Measurements from ENCODE around the gene TBL3. TPM values are rescaled to one million over a fixed set of nuclear protein-coding genes. Genes with fewer than 3 reads are reported as not detected.
"Not testable (repeated sequence)": the region's sequence is repeated elsewhere in the genome, so short reads cannot be mapped to it uniquely, and the experiment has no call there.

TBL3 gene
- total RNA-seq, 1 experiment from 2014 or later, result 32.0 TPM

- DNase-seq (ENCODE audit: extremely low read depth, low read depth), result peak; percentile 99
These were observed 28.8 kb upstream of the TBL3 start, which contains the start of gene MSRB1 for GRCh38 chr16:1942810-1943726. MSRB1 (minus strand) TSS chr16:1943199; CDS start chr16:1943156, 43 bp downstream.

DNA sequence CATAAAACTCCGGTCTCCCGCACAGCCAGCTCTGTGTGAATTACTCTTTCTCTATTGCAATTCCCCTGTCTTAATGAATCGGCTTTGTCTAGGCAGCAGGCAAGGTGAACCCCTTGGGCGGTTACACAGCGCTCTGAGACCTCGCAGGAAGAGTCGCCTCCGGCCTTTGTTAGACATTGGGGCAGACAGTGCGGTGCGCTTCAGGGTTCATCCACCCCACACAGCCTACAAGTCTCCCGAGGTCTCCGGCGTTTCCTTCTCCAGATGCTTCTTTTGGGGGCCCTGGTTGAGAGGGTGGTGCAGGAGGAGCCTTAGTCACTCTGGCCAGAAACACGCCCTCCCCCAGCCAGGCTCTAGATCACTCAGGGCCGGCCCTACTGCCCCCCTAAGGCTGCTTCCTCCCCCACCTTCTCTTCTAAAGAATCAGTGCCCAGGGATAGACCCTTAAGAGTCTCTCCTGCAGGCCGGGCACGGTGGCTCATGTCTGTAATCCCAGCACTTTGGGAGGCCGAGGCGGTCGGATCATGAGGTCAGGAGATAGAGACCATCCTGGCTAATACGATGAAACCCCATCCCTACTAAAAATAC, 27.1 kb upstream of the TBL3 start:
- no peak for DNase-seq (ENCODE audit: extremely low read depth, low read depth)

DNA sequence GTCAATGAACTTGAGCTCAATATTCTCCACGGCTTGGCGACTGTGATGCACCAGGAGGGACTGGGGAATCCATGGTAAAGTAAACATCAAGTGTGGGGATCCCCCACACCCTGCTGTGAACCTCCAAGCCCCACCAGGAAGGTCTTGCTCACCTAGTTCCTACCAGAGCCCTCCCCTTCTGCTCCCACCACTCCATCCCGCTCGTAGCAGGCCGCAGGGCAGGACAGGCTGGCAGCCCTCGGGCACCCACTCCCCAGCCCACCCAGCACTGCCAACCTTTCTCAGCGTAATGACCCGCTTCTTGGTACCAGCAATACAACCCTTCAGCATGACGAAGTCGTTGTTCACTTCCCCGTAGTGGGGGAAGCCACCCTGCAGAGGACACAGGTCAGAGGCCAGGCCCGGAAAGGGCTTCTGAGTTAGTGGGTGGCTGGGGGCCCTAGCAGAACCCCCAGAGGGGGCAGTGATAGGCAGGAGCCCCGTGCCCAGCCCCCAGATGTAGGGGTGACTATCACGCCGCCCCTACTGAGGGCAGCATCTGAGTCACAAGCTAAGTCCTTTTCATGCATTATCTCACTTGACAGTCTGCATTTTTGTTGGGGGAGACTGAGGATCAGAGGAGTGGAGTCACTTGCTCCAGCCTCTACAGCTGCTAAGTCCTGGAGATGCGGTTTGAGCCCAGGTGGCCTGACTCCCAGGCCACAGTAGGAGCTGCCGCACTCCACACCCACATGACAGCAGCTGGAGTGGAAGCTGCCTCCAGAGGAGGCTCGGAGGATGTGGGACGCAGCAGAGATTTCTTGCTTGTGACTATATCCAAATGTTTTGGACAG, 26.1 kb upstream of the TBL3 start:
- DNase-seq (ENCODE audit: extremely low read depth, low read depth), result no peak

DNA sequence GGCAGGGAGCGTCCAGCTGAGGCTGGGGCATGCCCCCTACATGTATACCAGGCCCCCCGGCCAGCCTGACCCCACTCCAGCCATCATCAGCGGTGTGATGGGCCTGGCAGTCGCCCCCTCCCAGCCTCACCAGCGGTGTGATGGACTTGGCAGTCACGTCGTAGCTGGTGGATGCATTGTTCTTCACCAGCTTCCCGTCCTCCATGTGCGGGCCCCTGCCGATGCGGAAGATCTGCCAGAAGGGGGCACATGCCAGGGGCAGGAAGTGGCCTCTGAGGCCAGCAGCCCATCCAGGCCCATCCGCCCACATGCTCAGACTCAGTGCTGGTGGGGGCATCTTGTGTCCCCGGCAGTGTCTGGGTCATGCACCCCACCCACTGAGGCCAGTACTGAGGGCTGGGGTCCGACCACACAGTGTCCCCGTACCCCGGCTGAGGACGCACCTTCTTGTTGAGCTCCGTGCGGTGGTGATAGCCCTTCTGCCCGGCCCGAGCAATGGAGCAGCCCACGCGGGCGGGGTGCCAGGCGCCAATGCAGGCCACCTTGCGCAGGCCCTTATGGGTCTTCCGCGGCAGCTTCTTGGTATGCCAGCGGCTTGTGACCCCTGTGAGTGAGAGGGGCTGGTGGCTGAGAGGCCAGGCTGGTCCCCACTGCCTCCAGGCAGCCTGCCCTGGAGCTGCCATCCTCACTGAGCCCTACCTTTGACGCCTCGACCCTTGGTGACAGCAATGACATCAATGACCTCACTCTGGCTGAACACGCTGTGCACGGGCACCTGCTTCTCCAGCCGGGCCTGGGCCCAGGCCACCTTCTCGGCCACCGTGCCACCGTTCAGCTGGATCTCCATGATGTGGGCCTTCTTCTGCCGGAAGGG, 25.1 kb upstream of the TBL3 start:
- DNase-seq (ENCODE audit: extremely low read depth, low read depth), result no peak

DNA sequence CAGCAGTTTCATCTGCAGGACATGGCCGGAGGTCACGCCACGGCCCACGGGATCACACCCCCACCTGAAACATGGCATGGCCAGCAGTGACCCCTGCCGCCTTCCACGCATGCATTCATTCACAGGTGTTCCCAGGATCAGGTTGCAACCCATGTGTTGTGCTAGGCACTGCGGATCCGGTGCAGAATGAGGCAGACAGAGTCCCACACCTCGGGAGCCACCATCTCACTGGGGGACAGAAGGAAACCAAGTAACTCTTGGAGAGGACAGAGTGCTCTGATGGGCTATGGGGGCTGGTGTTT, 24.5 kb upstream of the TBL3 start:
- DNase-seq (ENCODE audit: extremely low read depth, low read depth), result no peak

DNA sequence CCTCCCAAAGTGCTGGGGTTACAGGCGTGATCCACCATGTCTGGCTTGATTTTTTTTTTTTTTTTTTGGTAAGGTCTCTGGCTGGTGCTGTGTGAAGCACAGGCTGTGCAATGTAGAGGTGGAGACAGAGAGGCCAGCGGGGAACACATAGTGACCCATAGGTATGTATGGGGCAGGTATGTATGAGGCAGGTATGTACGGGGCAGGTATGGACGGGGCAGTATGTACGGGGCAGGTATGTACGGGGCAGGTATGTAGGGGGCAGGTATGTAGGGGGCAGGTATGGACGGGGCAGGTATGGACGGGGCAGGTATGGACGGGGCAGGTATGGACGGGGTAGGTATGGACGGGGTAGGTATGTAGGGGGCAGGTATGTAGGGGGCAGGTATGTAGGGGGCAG, 22.3 kb upstream of the TBL3 start:
- no peak for DNase-seq (ENCODE audit: extremely low read depth, low read depth)

DNA sequence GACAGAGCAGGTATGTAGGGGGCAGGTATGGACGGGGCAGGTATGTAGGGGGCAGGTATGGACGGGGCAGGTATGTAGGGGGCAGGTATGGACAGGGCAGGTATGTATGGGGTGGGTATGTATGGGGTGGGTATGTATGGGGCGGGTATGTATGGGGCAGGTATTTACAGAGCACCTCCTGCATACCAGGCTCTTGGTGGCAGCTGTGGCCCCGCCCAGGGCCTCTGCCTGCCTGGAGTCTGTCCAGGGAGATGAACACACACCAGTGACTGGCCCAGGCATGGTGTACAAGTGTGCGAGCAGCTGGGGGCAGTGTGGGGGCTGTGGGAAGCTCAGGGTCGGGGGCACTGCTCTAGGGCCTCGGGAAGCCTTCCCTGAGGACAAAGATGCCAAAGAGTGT, 21.8 kb upstream of the TBL3 start:
- DNase-seq (ENCODE audit: extremely low read depth, low read depth), result no peak

DNA sequence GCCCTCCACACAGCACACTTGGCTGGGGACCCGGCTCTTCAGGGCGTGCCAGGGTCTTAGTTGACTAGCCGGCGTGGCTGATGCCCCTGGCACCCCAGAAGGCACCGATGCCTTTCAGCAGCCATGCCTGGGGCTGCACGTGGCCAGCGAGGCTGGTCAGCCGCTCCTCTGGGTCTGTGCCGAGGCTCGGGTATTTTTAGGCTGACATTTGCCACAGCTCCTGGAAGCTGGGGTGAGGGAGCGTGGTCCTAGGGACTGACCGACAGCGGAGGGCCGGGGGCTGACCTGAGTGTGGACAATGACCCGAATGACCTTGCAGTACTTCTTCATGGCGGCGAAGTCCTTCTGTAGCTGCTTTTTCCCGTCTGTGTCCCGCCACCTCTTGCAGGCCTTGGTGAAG, 21.3 kb upstream of the TBL3 start:
- DNase-seq (ENCODE audit: extremely low read depth, low read depth), result no peak

DNA sequence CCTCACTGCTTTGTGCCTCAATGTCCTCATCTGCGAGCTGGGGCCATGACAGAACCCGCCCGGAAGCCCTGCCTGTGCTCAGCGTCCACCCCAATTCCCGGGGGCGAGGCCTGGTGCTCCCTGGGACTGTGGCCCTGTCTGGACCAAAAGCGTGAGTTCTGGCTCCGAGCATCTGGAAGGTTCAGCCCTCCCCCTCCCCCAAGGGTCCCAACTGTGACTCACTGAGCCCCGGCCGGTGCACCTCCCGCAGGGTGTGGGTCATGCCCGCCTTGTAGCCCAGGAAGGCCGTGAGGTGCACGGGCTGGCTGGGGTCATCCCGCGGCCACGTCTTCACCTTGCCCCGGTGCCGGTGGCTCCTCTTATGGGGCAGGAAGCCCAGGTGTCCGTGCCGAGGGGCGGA, 18.1 kb upstream of the TBL3 start:
- no peak for DNase-seq (ENCODE audit: extremely low read depth, low read depth)

GRCh38 chr16:1957434-1958142, 14.3 kb upstream of the TBL3 start:
- DNase-seq (ENCODE audit: extremely low read depth, low read depth), result not testable (repeated sequence)

DNA sequence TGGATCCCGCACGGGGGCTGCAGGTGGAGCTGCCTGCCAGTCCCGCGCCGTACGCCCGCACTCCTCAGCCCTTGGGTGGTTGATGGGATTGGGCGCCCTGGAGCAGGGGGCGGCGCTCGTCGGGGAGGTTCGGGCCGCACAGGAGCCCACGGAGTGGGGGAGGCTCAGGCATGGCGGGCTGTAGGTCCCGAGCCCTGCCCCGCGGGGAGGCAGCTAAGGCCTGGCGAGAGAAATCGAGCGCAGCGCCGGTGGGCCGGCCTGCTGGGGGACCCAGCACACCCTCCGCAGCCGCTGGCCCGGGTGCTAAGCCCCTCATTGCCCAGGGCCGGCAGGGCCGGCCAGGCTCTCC, 13.7 kb upstream of the TBL3 start:
- not testable (repeated sequence) for DNase-seq (ENCODE audit: extremely low read depth, low read depth)

GRCh38 chr16:1958715-1959268, 13.1 kb upstream of the TBL3 start:
- DNase-seq (ENCODE audit: extremely low read depth, low read depth), result no peak

DNA sequence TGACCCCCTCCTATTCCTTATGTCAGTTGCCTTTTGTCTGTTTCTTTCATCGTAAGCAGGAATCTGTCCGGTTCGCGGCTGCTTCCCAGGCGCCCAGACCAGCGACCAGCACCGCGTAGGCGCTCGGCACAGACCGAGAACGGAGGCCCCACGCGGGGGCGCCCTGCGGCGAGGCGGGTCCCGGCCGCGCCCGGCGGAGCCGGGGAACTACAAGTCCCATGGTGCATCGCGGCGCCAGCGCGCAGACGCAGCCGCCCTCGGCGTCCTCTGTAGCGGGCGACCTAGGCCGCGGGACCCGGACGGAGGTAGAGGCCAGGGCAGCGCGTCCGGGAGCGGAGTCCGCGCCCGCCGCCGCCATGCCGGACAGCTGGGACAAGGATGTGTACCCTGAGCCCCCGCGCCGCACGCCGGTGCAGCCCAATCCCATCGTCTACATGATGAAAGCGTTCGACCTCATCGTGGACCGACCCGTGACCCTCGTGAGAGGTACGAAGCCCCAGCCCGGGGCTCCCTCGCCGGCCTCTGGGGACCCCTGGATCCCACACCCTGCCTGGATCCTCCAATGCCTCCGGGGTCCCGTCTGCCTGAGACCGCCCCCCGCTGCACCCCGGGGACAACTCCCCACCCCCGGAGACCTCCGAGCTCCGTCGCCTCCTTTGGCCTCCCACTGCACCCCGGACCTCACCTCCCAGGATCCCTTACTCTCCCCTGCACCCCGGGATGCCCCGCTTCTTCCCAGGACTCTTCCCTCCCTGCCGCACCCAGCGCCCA, 12.4 kb upstream of the TBL3 start, which contains the start of gene NDUFB10:
NDUFB10 (plus strand) TSS at position 270 of the 771 bp plus-strand sequence; CDS start at position 357, 87 bp downstream.
- peak; percentile 89 for DNase-seq (ENCODE audit: extremely low read depth, low read depth)

GRCh38 chr16:1960665-1961630, 10.9 kb upstream of the TBL3 start:
- peak; percentile 55 for DNase-seq (ENCODE audit: extremely low read depth, low read depth)

GRCh38 chr16:1961651-1962067, 10.2 kb upstream of the TBL3 start:
- no peak for DNase-seq (ENCODE audit: extremely low read depth, low read depth)

GRCh38 chr16:1962161-1963153, 9.4 kb upstream of the TBL3 start:
- DNase-seq (ENCODE audit: extremely low read depth, low read depth), result not testable (repeated sequence)

All from NCI-H460 (cell line).